Hepatocyte (in vitro differentiated cells): ENCODE data around the gene PGAP1. TPM values are rescaled to one million over a fixed set of nuclear protein-coding genes. Genes with fewer than 3 reads are reported as not detected.

Experiments
- DNase-seq: peaks from one replicate; pipeline ENCODE4 v3.0.0-alpha.2; 2016; ENCODE audit warnings: low spot score
- H2AFZ ChIP-seq: fragments of 200-600 bp; sonication (generic); 2 replicates; pipeline ENCODE4 v1.6.0; 2016; ENCODE audit warnings: antibody characterized with exemption, mild to moderate bottlenecking
- H3K27ac ChIP-seq: fragments of 200-600 bp; sonication (generic); 2 replicates; pipeline ENCODE4 v1.5.1; 2016; ENCODE audit warnings: mild to moderate bottlenecking
- H3K27me3 ChIP-seq: fragments of 200-600 bp; sonication (generic); 2 replicates; pipeline ENCODE4 v1.6.1; 2016
- H3K36me3 ChIP-seq: fragments of 200-600 bp; sonication (generic); replicated peaks from 2 replicates; pipeline ENCODE4 v1.5.1; 2016; ENCODE audit warnings: low read depth; ENCODE audit not compliant: insufficient read depth
- H3K4me1 ChIP-seq: fragments of 200-600 bp; sonication (generic); 2 replicates; pipeline ENCODE4 v1.5.1; 2016; ENCODE audit warnings: mild to moderate bottlenecking, moderate library complexity; ENCODE audit not compliant: insufficient read depth
- H3K4me2 ChIP-seq: fragments of 200-600 bp; sonication (generic); 2 replicates; pipeline ENCODE4 v1.6.0; 2016
- H3K4me3 ChIP-seq: fragments of 200-600 bp; sonication (generic); 2 replicates; pipeline ENCODE4 v1.5.1; 2016; ENCODE audit warnings: mild to moderate bottlenecking
- H3K79me2 ChIP-seq: fragments of 200-600 bp; sonication (generic); 2 replicates; pipeline ENCODE4 v1.6.0; 2017; ENCODE audit warnings: mild to moderate bottlenecking
- H3K9me2 ChIP-seq: fragments of 200-600 bp; sonication (generic); replicated peaks from 2 replicates; pipeline ENCODE4 v1.6.0; 2017; ENCODE audit warnings: mild to moderate bottlenecking; ENCODE audit not compliant: insufficient read depth
- H3K9me3 ChIP-seq: fragments of 200-600 bp; sonication (generic); 2 replicates; pipeline ENCODE4 v1.5.1; 2016; ENCODE audit warnings: low read depth, mild to moderate bottlenecking
- H4K20me1 ChIP-seq: fragments of 200-600 bp; sonication (generic); 2 replicates; pipeline ENCODE4 v1.6.0; 2016; ENCODE audit warnings: mild to moderate bottlenecking; ENCODE audit not compliant: insufficient read depth, poor library complexity, severe bottlenecking
- EZH2 ChIP-seq: fragments of 200-600 bp; sonication (generic); IDR thresholded peaks from 2 replicates; pipeline ENCODE4 v1.6.1; 2016; ENCODE audit warnings: antibody characterized with exemption, mild to moderate bottlenecking, borderline replicate concordance
- EZH2phosphoT487 ChIP-seq: fragments of 200-600 bp; sonication (generic); IDR thresholded peaks from one replicate; pipeline ENCODE4 v1.6.1; 2018; ENCODE audit warnings: antibody characterized with exemption, mild to moderate bottlenecking, low read depth, moderate library complexity; ENCODE audit not compliant: unreplicated experiment, severe bottlenecking
- WGBS: methylation state at CpG from one replicate; pipeline ENCODE4 v1.1.6; 2016; ENCODE audit warnings: low lambda C conversion rate; ENCODE audit errors: missing lambda C conversion rate; 5-methylcytosine and 5-hydroxymethylcytosine counted together
- polyA plus RNA-seq: library from polyadenylated mRNA; unstranded; fragments of >200 nt; fragmentation: Nextera tagmentation; extraction: Ambion mirVana; gene quantifications from 2 replicates; pipeline ENCODE4 v1.2.1, GENCODE V29; 2016
- small RNA-seq: library from RNA; depleted of rRNA; stranded (forward); fragments of <200 nt; gene quantifications from one replicate; pipeline ENCODE3, GENCODE V24; 2014
- total RNA-seq: library from RNA; depleted of rRNA; stranded (reverse); fragments of >200 nt; gene quantifications from 2 replicates; pipeline ENCODE4 v1.2.3, GENCODE V29; 2014
- TF ChIP-seq, protein P1 (sequence below): fragments of 200-600 bp; sonication (generic); IDR thresholded peaks from 2 replicates; pipeline ENCODE4 v1.5.1; 2016; ENCODE audit warnings: antibody characterized with exemption, mild to moderate bottlenecking; ENCODE audit not compliant: poor library complexity

Gene PGAP1
- total and polyA plus RNA-seq, 2 experiments from 2014 or later: 2.6 to 15.3 TPM

- Histone ChIP-seq H3K27me3 (no peaks in the 10 kb centered on the region), H3K4me1 (no peaks in the 10 kb centered on the region), H4K20me1 (no peaks in the 10 kb centered on the region), H3K27ac (no peak overlapping the region), H3K4me2 (no peak overlapping the region), H3K4me3 (no peak overlapping the region), H3K79me2 (no peaks in the 10 kb centered on the region), H3K9me3 (no peaks in the 10 kb centered on the region), H2AFZ (no peak overlapping the region), H3K9me2 (no peaks in the 10 kb centered on the region), H3K36me3 (no peaks in the 10 kb centered on the region)
- WGBS: 96% methylated on average over 4 of the region's 4 CpGs
- TF ChIP-seq EZH2phosphoT487 (no peak), EZH2 (no peak)
- TF ChIP-seq, protein P1, sequence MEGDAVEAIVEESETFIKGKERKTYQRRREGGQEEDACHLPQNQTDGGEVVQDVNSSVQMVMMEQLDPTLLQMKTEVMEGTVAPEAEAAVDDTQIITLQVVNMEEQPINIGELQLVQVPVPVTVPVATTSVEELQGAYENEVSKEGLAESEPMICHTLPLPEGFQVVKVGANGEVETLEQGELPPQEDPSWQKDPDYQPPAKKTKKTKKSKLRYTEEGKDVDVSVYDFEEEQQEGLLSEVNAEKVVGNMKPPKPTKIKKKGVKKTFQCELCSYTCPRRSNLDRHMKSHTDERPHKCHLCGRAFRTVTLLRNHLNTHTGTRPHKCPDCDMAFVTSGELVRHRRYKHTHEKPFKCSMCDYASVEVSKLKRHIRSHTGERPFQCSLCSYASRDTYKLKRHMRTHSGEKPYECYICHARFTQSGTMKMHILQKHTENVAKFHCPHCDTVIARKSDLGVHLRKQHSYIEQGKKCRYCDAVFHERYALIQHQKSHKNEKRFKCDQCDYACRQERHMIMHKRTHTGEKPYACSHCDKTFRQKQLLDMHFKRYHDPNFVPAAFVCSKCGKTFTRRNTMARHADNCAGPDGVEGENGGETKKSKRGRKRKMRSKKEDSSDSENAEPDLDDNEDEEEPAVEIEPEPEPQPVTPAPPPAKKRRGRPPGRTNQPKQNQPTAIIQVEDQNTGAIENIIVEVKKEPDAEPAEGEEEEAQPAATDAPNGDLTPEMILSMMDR: no peak
- DNase-seq: no peak
These were observed 142.9 kb downstream of the PGAP1 start for GRCh38 chr2:196783431-196784094.

Small RNAs within 50 kb of the gene (small RNA-seq; reads per million reads assigned to genes)
- gene AC012486.1: not detected

Other genes starting within 250 kb of the PGAP1 start
- 34.2 and 36.9 TPM in 2 replicates for gene GTF3C3, start 127.0 kb downstream of the PGAP1 start, total RNA-seq
- 15.4 and 19.8 TPM in 2 replicates for gene GTF3C3, start 127.0 kb downstream of the PGAP1 start, polyA plus RNA-seq
- gene C2orf66, start 117.4 kb downstream of the PGAP1 start, total RNA-seq: 0.07 TPM in 1 of 2 replicates, not detected in the other
- 0.47 TPM in 1 of 2 replicates, not detected in the other for gene C2orf66, start 117.4 kb downstream of the PGAP1 start, polyA plus RNA-seq